MG63 (cell line): ENCODE results near the gene S1PR1. TPM values are rescaled to one million over a fixed set of nuclear protein-coding genes. Genes with fewer than 3 reads are reported as not detected.

Experiments used
- DNase-seq: peaks from one replicate; pipeline ENCODE4 v3.0.0-alpha.2; 2020
- H3K27me3 ChIP-seq: fragments of 250-450 bp; sonication (Bioruptor Pico); 2 replicates; pipeline ENCODE4 v1.5.1; 2020; ENCODE audit warnings: mild to moderate bottlenecking, moderate library complexity
- H3K36me3 ChIP-seq: fragments of 250-450 bp; sonication (Bioruptor Pico); 2 replicates; pipeline ENCODE4 v1.5.1; 2020; ENCODE audit warnings: mild to moderate bottlenecking, moderate library complexity
- H3K4me3 ChIP-seq: fragments of 250-450 bp; sonication (Bioruptor Pico); 2 replicates; pipeline ENCODE4 v1.5.1; 2020; ENCODE audit warnings: mild to moderate bottlenecking, moderate library complexity
- H3K9me3 ChIP-seq: fragments of 250-450 bp; sonication (Bioruptor Pico); 2 replicates; pipeline ENCODE4 v1.5.1; 2020; ENCODE audit warnings: mild to moderate bottlenecking, moderate library complexity
- total RNA-seq: library from RNA; depleted of rRNA; stranded (reverse); fragments of >200 nt; shearing (Covaris generic); gene quantifications from 2 replicates; pipeline ENCODE4 v1.2.3, GENCODE V29; 2014; ENCODE audit warnings: low replicate concordance

Gene S1PR1
- total RNA-seq, 1 experiment from 2014 or later = 0.30 TPM

DNA sequence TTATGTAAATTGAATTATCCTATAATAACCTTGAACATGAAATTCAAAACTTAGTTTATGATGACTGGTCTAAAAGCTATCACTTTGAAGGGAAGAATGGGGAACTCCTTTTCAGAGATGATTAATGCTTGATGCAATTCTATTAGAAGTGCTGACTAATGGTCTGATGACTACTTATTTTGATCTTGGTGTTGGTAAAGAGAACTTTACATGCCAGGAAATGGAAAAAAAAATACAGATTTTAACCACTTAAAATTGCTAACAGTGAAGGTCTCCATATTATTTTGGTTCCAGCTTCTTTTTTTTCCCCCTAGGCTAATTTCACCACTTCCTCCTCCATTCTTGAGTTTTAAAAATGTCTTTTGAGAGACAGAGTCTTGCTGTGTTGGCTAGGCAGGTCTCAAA is 22.9 kb downstream of the S1PR1 start:
- no peak for DNase-seq
- H3K36me3 ChIP-seq = no peaks in the 10 kb centered on the region
- no peaks in the 10 kb centered on the region for H3K9me3 ChIP-seq
- no peaks in the 10 kb centered on the region for H3K27me3 ChIP-seq
- H3K4me3 ChIP-seq = no peak overlapping the region

DNA sequence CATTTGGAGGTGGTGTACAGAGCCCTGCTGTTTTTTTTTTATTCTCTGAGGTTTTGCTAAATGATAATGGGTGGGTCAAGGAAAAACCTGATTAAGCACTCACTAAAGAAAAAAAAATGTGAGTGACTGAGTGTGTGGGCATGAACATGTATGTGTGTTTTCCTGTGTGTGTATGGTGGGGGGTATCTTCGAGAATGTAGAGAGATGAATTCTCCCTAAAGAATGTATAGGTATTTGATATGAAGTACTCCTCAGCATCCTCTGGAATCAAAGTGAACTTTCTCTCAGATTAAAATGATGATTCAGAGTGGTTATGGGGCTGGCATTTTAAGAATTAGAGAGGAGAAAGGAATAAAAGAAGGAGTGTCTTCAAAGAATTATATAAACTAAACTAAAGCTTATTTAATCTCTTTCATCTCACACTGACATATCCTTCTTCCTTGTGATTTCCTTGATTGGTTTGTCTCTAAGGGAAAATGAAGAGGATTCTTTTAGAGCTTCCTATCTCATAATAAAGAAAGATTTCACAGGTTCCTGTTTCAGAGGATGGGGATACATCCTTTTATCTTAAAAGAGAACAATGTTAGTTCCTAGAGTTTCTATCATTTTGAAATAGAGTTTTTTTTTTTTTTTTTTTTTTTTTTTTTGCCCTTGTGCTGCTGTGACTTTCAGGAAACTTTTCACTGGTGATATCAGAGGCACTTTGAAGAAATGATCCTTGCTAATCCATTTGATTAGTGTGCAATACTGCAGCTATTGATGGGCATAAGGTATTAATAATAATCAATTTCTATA is 23.9 kb downstream of the S1PR1 start:
- no peaks in the 10 kb centered on the region for H3K36me3 ChIP-seq
- no peak overlapping the region for H3K4me3 ChIP-seq
- H3K9me3 ChIP-seq = no peaks in the 10 kb centered on the region
- no peaks in the 10 kb centered on the region for H3K27me3 ChIP-seq
- no peak for DNase-seq

DNA sequence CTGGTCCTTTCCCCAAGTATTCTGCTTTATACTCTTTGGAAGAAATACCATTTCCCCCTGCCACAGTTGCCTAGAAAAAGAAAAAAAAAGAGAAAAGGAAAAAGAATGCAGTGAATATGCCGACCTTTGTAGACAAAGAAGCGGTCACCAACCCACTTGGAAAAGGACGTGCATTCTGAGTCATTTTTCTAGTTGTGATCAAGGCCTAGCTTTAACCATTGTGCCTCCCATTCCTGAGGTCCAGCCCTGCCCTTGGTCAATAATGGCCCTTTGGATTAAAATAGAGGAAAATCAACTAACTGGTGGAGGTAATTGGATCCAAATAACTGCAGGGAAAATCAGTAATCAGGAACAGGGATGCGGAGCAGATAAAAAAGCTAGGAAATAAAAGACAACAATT is 24.8 kb downstream of the S1PR1 start:
- DNase-seq = no peak
- no peaks in the 10 kb centered on the region for H3K36me3 ChIP-seq
- H3K27me3 ChIP-seq = no peaks in the 10 kb centered on the region
- no peak overlapping the region for H3K4me3 ChIP-seq
- H3K9me3 ChIP-seq = no peaks in the 10 kb centered on the region

DNA sequence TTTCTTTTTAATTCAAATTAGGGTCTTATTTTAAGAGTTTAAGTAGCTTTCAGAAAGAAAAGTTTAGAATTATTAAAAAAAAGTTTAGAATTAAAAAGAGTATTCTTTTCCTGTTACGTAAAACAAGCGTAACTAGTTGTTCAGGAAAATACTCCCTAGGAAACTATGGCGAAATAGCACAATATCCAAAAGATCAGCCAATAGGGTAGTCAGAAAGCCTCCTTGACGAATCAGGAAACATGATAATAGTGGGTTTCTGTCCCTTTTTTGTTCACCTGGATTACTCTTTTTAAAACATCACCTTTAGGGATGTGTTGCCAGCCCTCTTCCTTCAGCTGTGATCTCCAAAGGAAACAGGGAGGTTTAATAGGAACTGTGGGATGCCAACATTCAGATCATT is 25.2 kb downstream of the S1PR1 start:
- H3K4me3 ChIP-seq = no peak overlapping the region
- H3K9me3 ChIP-seq = no peaks in the 10 kb centered on the region
- H3K36me3 ChIP-seq = no peaks in the 10 kb centered on the region
- no peaks in the 10 kb centered on the region for H3K27me3 ChIP-seq
- DNase-seq = no peak

DNA sequence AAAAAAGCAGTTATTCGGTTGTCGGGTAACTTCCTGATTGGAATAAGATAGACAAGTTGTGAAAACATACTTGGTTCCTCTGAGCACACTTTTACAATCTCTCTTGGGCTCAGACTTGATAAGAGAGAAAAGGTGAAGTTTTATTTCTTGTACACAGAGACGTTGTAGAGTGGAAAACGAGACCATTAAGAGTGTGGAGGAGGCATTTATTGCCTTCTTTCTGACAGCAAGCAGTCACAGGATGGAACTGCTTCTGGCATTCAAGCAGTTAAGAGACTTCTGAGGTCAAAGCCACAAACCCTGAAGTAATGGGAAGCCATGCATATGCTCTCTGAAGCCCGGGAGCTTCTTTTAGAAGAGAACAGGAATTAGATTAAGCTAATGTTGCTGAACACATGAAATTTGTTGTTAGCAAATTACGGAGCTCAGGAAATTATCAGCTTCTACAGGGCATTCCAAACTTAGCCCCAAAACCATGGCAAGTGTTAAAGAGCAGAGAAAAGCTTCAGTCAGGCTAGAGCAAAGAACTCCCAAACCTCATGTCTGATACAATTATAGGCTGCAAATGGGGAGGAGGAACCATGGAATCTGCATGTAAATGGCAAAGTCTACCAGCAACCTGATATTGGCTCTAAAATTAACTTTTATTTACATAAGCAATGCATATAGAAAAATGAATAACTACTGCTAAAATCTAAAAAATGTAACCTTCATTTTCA is 26.0 kb downstream of the S1PR1 start:
- Histone ChIP-seq H3K4me3 (no peak overlapping the region), H3K27me3 (no peaks in the 10 kb centered on the region), H3K9me3 (no peaks in the 10 kb centered on the region), H3K36me3 (no peaks in the 10 kb centered on the region)
- DNase-seq = no peak

DNA sequence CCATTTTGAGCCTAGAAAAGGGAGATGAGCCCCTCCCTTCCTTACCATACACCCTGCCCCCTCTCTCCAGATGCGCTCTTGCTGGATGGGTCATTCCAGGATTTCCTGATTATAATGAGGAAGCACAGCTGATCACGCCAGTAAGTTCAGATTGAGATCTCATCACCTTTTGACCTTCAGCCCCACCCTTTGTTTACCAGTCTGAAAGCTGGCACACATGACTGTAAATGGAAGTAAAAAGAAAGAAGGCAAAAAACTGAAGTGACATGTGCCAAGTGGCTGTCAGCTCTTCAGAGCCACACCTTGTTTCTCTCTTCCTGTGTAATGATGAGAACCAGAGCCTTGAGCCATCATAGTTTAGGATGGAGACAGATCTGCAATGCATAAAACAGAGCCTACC is 27.9 kb downstream of the S1PR1 start:
- Histone ChIP-seq H3K27me3 (no peaks in the 10 kb centered on the region), H3K36me3 (no peaks in the 10 kb centered on the region), H3K4me3 (no peak overlapping the region), H3K9me3 (no peaks in the 10 kb centered on the region)
- no peak for DNase-seq

DNA sequence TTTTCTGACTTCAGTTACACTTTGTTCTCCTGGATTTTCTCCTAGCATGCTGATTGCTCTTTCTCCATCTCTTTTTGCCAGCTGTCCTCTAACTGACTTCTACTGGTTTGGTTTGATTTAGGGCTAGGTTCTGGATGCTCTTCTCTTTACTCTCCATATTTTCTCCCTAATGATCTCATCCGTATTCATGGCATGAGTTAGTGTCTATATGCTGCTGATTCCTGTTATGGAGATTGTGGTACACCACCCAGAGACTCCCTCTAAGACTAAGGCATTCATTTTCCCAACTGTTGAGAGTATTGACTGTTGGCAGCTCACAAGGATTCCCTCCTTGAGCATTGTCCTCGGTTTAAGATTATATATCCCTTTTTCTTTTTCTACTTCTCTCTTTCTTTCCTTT is 28.9 kb downstream of the S1PR1 start:
- Histone ChIP-seq H3K36me3 (no peaks in the 10 kb centered on the region), H3K9me3 (no peaks in the 10 kb centered on the region; the same call in 1 of the 2 replicates), H3K27me3 (no peaks in the 10 kb centered on the region), H3K4me3 (no peak overlapping the region)
- no peak for DNase-seq

DNA sequence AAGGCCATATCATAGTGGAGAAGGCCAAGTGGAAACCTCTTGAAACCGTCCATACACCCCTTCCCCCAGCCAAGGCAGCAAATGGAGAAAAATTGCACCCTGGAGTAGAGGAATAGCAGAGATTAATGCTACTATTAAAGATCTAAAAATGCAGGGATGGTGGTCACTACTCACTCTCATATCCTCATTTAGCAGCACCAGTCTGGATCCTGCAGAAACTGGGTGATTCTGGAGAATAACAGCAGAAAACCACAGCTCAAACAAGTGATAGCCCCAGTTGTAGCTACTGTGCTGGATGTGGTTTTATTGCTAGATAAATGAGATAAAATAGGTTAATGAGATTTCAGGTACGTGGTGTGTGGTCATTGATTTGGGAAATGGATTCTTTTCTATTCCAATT is 30.3 kb downstream of the S1PR1 start:
- Histone ChIP-seq H3K27me3 (no peaks in the 10 kb centered on the region), H3K4me3 (no peak overlapping the region), H3K36me3 (no peaks in the 10 kb centered on the region), H3K9me3 (no peaks in the 10 kb centered on the region; the same call in 1 of the 2 replicates)
- DNase-seq = no peak

DNA sequence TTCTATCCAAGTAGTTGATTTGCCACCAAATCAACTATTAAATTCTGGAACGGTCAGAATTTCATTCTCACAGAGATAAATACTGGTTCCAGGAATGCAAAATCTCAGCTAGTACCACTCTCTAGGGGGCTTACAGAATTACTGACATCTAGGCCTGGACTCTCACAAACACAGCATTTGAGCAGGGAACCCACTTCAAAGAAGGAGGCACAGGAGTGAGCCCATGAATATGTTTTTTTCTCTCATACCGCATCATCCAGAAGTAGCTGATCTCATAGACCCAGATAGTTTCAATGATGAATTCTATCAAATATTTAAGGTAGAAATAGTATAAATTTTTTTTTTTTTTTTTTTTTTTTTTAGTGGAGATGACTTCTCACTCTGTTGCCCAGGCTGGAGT is 32.1 kb downstream of the S1PR1 start:
- DNase-seq = no peak
- Histone ChIP-seq H3K27me3 (no peaks in the 10 kb centered on the region), H3K9me3 (no peaks in the 10 kb centered on the region; the same call in 1 of the 2 replicates), H3K36me3 (no peaks in the 10 kb centered on the region), H3K4me3 (no peak overlapping the region)

DNA sequence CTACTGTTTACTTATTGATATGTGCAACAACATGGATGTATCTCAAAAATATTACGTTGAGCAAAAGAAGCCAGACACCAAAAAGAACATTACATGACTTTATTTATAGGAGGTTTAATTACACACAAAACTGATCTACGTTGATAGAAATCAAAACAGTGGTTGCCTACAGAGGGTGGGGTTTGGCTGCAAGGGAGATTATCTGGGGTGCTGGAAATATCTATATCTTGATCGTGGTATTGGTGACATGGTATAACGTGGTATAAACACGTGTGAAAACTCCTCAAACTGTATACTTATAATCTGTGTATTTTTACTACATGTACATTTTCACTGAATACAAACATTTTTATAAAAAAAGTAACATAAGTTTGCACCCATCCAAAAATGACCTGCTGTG is 38.9 kb downstream of the S1PR1 start:
- Histone ChIP-seq H3K4me3 (no peak overlapping the region), H3K9me3 (no peaks in the 10 kb centered on the region; the same call in 1 of the 2 replicates), H3K36me3 (no peaks in the 10 kb centered on the region), H3K27me3 (peaks cover 6% of the 10 kb centered on the region; the same call in 1 of the 2 replicates)
- DNase-seq = no peak

DNA sequence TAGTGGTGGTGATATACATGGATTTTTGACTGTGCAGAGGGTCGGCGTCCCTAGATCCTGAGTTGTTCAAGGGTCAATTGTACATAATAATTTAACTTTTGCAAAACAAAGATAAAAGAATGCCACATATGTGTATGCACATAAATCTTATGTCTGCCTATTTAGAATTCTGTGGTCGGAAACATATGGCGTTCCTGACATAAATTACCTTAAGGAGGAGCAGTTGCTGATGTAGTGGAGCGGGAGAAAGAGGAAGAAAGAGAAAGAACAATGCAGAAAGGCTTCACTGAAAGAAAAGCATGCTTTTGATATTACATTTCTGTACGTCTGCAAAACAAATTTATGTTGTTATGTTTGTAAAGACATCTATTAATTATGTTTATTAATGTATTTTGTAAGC is 40.0 kb downstream of the S1PR1 start:
- H3K27me3 ChIP-seq = peaks cover 6% of the 10 kb centered on the region; the same call in 1 of the 2 replicates
- no peak for DNase-seq
- H3K36me3 ChIP-seq = no peaks in the 10 kb centered on the region
- H3K9me3 ChIP-seq = no peaks in the 10 kb centered on the region
- H3K4me3 ChIP-seq = no peak overlapping the region

DNA sequence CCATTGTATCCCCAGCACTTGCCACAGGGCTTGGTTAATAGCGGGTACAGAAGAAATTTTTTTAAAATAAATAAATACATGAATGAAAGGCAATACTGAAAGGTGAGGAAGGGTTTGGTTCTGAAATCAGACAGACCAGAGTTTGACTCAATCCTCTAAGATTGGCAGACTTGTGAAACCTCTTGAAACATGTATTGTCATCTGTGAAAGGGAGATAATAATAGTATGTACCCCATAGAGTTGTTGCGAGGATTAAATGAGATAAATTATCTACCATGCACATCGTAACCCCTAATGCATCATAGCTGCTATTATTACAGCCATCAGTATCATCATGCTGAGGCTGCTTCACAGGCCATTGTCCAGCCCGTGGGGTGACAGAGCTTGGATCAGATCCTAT is 41.4 kb downstream of the S1PR1 start:
- no peaks in the 10 kb centered on the region for H3K9me3 ChIP-seq
- peaks cover 6% of the 10 kb centered on the region; the same call in 1 of the 2 replicates for H3K27me3 ChIP-seq
- no peaks in the 10 kb centered on the region for H3K36me3 ChIP-seq
- DNase-seq = no peak
- no peak overlapping the region for H3K4me3 ChIP-seq

DNA sequence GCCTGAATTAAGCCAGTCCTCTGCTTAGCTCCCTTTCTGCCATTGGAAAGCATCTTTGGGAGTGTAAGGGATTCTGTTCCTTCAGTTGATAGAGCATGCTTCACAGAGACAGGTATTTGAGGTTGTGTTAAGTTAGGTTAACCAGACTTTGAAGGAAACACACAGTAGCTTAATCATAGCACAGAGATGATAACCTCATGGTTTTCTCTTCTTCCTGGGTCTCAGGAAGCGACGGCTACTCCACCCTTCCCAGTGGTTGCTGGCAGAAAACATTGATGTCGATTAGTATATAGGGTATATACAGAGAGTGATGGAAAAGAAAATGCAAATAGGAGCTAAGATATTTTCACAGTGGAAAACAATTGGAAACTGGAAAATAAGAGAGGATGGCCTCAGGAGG is 42.0 kb downstream of the S1PR1 start:
- Histone ChIP-seq H3K27me3 (peaks cover 6% of the 10 kb centered on the region; the same call in 1 of the 2 replicates), H3K36me3 (no peaks in the 10 kb centered on the region), H3K9me3 (no peaks in the 10 kb centered on the region), H3K4me3 (no peak overlapping the region)
- DNase-seq = no peak

DNA sequence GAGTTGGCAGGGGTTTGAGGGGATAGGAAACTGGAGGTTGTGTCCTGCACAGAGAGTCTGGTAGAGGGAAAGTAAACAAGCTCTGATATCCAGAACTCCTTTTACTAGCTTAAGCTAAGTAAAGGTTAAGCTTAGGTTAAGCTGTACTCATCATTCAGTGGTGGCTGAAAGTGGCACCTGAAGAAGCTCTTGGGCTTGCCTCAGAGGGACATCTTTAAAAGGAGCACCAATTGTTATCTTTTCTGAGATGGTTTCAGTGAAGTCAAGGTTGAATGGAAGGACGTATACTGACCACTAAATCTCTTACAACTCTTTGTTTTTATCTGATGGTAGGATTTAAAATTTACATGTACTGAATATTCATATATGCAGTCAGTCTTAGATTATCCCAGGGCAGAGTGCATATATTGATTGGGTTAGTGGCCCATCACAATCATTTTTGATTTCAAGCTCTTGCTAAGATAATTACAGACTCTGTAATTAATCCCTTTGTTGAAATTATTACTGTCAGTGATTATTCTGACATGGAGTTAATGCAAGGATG is 43.3 kb downstream of the S1PR1 start:
- H3K36me3 ChIP-seq = no peaks in the 10 kb centered on the region
- H3K9me3 ChIP-seq = no peaks in the 10 kb centered on the region
- H3K4me3 ChIP-seq = no peak overlapping the region
- DNase-seq = no peak
- H3K27me3 ChIP-seq = peaks cover 6% of the 10 kb centered on the region; the same call in 1 of the 2 replicates

DNA sequence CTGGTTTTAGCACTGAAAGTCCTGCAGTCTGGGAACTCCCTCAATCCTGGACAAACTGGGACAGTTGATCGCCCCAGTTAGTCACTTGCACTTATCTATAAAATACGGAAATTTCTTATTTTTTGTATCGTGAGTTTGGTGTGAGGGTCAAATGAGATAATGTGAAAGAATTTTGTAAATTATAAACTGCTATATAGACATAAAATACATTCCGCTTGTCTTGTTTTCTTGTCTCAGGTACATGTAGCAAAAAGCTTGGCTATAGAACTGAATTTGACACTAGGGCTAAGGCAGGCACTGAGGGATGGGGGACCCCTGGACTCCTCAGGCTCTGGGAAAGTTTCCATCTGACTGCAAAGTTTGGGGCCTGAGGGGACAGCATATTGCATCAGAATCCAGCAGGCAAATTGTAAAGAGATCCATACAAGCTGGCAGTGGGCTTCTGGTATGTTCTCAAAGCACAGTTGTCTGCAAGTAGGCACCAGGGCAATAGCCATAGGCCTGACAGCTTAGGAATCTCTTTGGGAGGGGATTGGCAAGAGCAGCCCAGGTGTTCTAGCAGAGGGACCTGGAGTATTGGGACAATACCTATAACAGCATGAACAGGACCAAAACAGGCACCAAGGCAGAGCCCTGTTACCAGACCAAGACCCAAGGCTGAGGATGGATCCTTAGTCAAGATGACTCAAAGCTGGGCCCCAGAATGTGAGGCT is 44.3 kb downstream of the S1PR1 start:
- Histone ChIP-seq H3K36me3 (no peaks in the 10 kb centered on the region), H3K27me3 (peaks cover 4% of the 10 kb centered on the region; the same call in 1 of the 2 replicates), H3K9me3 (no peaks in the 10 kb centered on the region), H3K4me3 (no peak overlapping the region)
- no peak for DNase-seq

DNA sequence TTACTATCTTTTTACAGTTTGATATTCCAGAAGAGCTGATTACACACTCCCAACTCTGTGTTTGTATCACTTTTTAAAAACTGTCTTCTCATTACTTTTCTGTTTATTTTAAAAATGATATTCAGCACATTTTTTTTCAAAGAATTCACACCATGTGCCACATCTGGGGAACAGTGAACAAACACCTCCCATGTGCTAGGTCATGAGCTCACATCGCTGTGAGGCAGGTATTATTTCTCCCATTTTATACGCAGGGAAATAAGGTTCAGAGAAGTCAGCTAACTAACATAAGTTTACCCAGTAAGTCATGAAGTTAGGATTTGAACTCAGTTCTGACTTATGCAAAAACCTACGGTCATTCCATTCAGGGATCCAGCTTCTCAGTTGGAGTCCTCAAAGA is 44.9 kb downstream of the S1PR1 start:
- Histone ChIP-seq H3K36me3 (no peaks in the 10 kb centered on the region), H3K9me3 (no peaks in the 10 kb centered on the region), H3K4me3 (no peak overlapping the region), H3K27me3 (peaks cover 4% of the 10 kb centered on the region; the same call in 1 of the 2 replicates)
- no peak for DNase-seq
